HG02678 (cell line): Measurements from ENCODE around the gene SAP25.
"Not testable (repeated sequence)": the region's sequence is repeated elsewhere in the genome, so short reads cannot be mapped to it uniquely, and the experiment has no call there.

ENCODE experiments used
- ATAC-seq: cut with Tn5 transposase; IDR thresholded peaks from one replicate; pipeline ENCODE4 v1.9.1; 2021; ENCODE audit warnings: mild to moderate bottlenecking, moderate library complexity; ENCODE audit not compliant: unreplicated experiment

Gene SAP25

GRCh38 chr7:100563100-100563564 lies 10.6 kb downstream of the SAP25 start:
- ATAC-seq = no peak

- no peak for ATAC-seq
Observed at GRCh38 chr7:100562195-100563099, 11.3 kb downstream of the SAP25 start.

- ATAC-seq = no peak
Observed at GRCh38 chr7:100561491-100562194, 12.1 kb downstream of the SAP25 start.

GRCh38 chr7:100559127-100559526 lies 14.6 kb downstream of the SAP25 start:
- no peak for ATAC-seq

GRCh38 chr7:100556541-100556940 lies 17.2 kb downstream of the SAP25 start:
- ATAC-seq = no peak

GRCh38 chr7:100555701-100556100 lies 18.0 kb downstream of the SAP25 start:
- ATAC-seq = no peak

- ATAC-seq = no peak
Observed at GRCh38 chr7:100553032-100553431, 20.7 kb downstream of the SAP25 start.

GRCh38 chr7:100552532-100552931 lies 21.2 kb downstream of the SAP25 start:
- ATAC-seq = no peak

GRCh38 chr7:100548446-100548845 lies 25.3 kb downstream of the SAP25 start:
- ATAC-seq = not testable (repeated sequence)

GRCh38 chr7:100547872-100548271 lies 25.8 kb downstream of the SAP25 start:
- ATAC-seq = no peak

- no peak for ATAC-seq
Observed at GRCh38 chr7:100546926-100547800, 26.5 kb downstream of the SAP25 start.

GRCh38 chr7:100546129-100546925 lies 27.4 kb downstream of the SAP25 start:
- peak; percentile 49 for ATAC-seq

- ATAC-seq = peak; percentile 49
Observed at GRCh38 chr7:100545360-100546128, 28.2 kb downstream of the SAP25 start.

- no peak for ATAC-seq
Observed at GRCh38 chr7:100544967-100545359, 28.7 kb downstream of the SAP25 start.

GRCh38 chr7:100544386-100544785 lies 29.3 kb downstream of the SAP25 start:
- ATAC-seq = no peak

- ATAC-seq = no peak
Observed at GRCh38 chr7:100543586-100543985, 30.1 kb downstream of the SAP25 start.

GRCh38 chr7:100541309-100541708 lies 32.4 kb downstream of the SAP25 start:
- not testable (repeated sequence) for ATAC-seq

- no peak for ATAC-seq
Observed at GRCh38 chr7:100540073-100540723, 33.5 kb downstream of the SAP25 start.

- no peak for ATAC-seq
Observed at GRCh38 chr7:100539436-100540006, 34.2 kb downstream of the SAP25 start.
